K562 (cell line): ENCODE measurements around the gene MFNG.

Source experiments
- GABPB1 ChIP-seq: sonication (generic); formaldehyde crosslinking; IDR thresholded peaks from 2 replicates; pipeline ENCODE4 v1.8.0; 2022; ENCODE audit warnings: mild to moderate bottlenecking, missing genetic modification reagents
- RCOR1 ChIP-seq, 2 experiments: IDR thresholded peaks; 2 replicates each; pipeline ENCODE4 v1.6.1; 2012; ENCODE audit warnings: low read depth in 2 of 2, low read length in 2 of 2, borderline replicate concordance in 1 of 2, improper control_type of control experiment in 1 of 2

DNA sequence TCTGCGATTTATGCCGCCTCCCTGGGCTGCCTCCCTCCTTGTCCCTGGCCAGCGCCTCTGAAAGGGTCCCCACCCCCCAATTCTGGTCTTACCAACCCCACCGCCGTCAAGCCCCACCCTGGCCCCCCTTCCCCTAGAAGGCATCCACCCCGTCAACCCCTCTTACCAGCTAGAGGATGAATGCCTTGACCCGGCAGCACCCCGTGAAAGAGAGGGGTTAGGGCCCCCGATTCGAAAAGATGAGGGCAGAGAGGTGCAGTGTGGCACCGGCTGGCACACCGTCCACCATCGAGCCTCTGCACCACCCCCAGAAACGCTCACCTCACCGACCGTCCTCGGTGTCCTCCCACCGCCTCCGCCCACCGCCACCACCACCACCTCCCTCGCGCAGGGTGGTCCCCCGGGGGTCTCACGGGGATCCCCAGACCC, 59.5 kb downstream of the MFNG start:
- TF ChIP-seq RCOR1 (IDR thresholded peaks at IDR 0.05; ENCODE audit: borderline replicate concordance in 1 of 2, low read depth in 2 of 2, low read length in 2 of 2), result no peak
- no peak for TF ChIP-seq GABPB1 (CRISPR knock-in tag)
